Hepatocyte (in vitro differentiated cells): Measurements from ENCODE around the gene ZSWIM4. TPM values are rescaled to one million over a fixed set of nuclear protein-coding genes. Genes with fewer than 3 reads are reported as not detected.

Experiments
- DNase-seq: peaks from one replicate; pipeline ENCODE4 v3.0.0-alpha.2; 2016; ENCODE audit warnings: low spot score
- H2AFZ ChIP-seq: fragments of 200-600 bp; sonication (generic); 2 replicates; pipeline ENCODE4 v1.6.0; 2016; ENCODE audit warnings: antibody characterized with exemption, mild to moderate bottlenecking
- H3K27ac ChIP-seq: fragments of 200-600 bp; sonication (generic); 2 replicates; pipeline ENCODE4 v1.5.1; 2016; ENCODE audit warnings: mild to moderate bottlenecking
- H3K27me3 ChIP-seq: fragments of 200-600 bp; sonication (generic); 2 replicates; pipeline ENCODE4 v1.6.1; 2016
- H3K36me3 ChIP-seq: fragments of 200-600 bp; sonication (generic); replicated peaks from 2 replicates; pipeline ENCODE4 v1.5.1; 2016; ENCODE audit warnings: low read depth; ENCODE audit not compliant: insufficient read depth
- H3K4me1 ChIP-seq: fragments of 200-600 bp; sonication (generic); 2 replicates; pipeline ENCODE4 v1.5.1; 2016; ENCODE audit warnings: mild to moderate bottlenecking, moderate library complexity; ENCODE audit not compliant: insufficient read depth
- H3K4me2 ChIP-seq: fragments of 200-600 bp; sonication (generic); 2 replicates; pipeline ENCODE4 v1.6.0; 2016
- H3K4me3 ChIP-seq: fragments of 200-600 bp; sonication (generic); 2 replicates; pipeline ENCODE4 v1.5.1; 2016; ENCODE audit warnings: mild to moderate bottlenecking
- H3K79me2 ChIP-seq: fragments of 200-600 bp; sonication (generic); 2 replicates; pipeline ENCODE4 v1.6.0; 2017; ENCODE audit warnings: mild to moderate bottlenecking
- H3K9me2 ChIP-seq: fragments of 200-600 bp; sonication (generic); replicated peaks from 2 replicates; pipeline ENCODE4 v1.6.0; 2017; ENCODE audit warnings: mild to moderate bottlenecking; ENCODE audit not compliant: insufficient read depth
- H3K9me3 ChIP-seq: fragments of 200-600 bp; sonication (generic); 2 replicates; pipeline ENCODE4 v1.5.1; 2016; ENCODE audit warnings: low read depth, mild to moderate bottlenecking
- H4K20me1 ChIP-seq: fragments of 200-600 bp; sonication (generic); 2 replicates; pipeline ENCODE4 v1.6.0; 2016; ENCODE audit warnings: mild to moderate bottlenecking; ENCODE audit not compliant: insufficient read depth, poor library complexity, severe bottlenecking
- CTCF ChIP-seq: fragments of 200-600 bp; sonication (generic); IDR thresholded peaks from 2 replicates; pipeline ENCODE4 v1.5.1; 2016; ENCODE audit warnings: antibody characterized with exemption, mild to moderate bottlenecking; ENCODE audit not compliant: poor library complexity
- EZH2 ChIP-seq: fragments of 200-600 bp; sonication (generic); IDR thresholded peaks from 2 replicates; pipeline ENCODE4 v1.6.1; 2016; ENCODE audit warnings: antibody characterized with exemption, mild to moderate bottlenecking, borderline replicate concordance
- EZH2phosphoT487 ChIP-seq: fragments of 200-600 bp; sonication (generic); IDR thresholded peaks from one replicate; pipeline ENCODE4 v1.6.1; 2018; ENCODE audit warnings: antibody characterized with exemption, mild to moderate bottlenecking, low read depth, moderate library complexity; ENCODE audit not compliant: unreplicated experiment, severe bottlenecking
- WGBS: methylation state at CpG from one replicate; pipeline ENCODE4 v1.1.6; 2016; ENCODE audit warnings: low lambda C conversion rate; ENCODE audit errors: missing lambda C conversion rate; 5-methylcytosine and 5-hydroxymethylcytosine counted together
- polyA plus RNA-seq: library from polyadenylated mRNA; unstranded; fragments of >200 nt; fragmentation: Nextera tagmentation; extraction: Ambion mirVana; gene quantifications from 2 replicates; pipeline ENCODE4 v1.2.1, GENCODE V29; 2016
- total RNA-seq: library from RNA; depleted of rRNA; stranded (reverse); fragments of >200 nt; gene quantifications from 2 replicates; pipeline ENCODE4 v1.2.3, GENCODE V29; 2014

ZSWIM4 gene
- total and polyA plus RNA-seq, 2 experiments from 2014 or later, result 3.5 to 3.7 TPM

GRCh38 chr19:13833330-13834243, 38.3 kb downstream of the ZSWIM4 start:
- Histone ChIP-seq H3K9me2 (no peaks in the 10 kb centered on the region), H3K27ac (peak overlapping the region; percentile 57), H3K36me3 (no peaks in the 10 kb centered on the region), H3K4me1 (peaks cover 6% of the 10 kb centered on the region), H3K27me3 (no peaks in the 10 kb centered on the region), H3K9me3 (no peaks in the 10 kb centered on the region), H3K4me3 (peak overlapping the region; percentile 14), H4K20me1 (peaks cover 45% of the 10 kb centered on the region), H2AFZ (no peak overlapping the region), H3K4me2 (peak overlapping the region; percentile 76), H3K79me2 (peaks cover 31% of the 10 kb centered on the region)
- WGBS, result 11% methylated on average over 56 of the region's 59 CpGs
- TF ChIP-seq CTCF (peak; percentile 40), EZH2phosphoT487 (no peak)
- peak; percentile 96 for DNase-seq

- no peaks in the 10 kb centered on the region for H3K9me3 ChIP-seq
- H3K27ac ChIP-seq, result peak overlapping the region; percentile 57
- no peak for TF ChIP-seq CTCF
- TF ChIP-seq EZH2, result no peak
- no peak for TF ChIP-seq EZH2phosphoT487
- H3K9me2 ChIP-seq, result no peaks in the 10 kb centered on the region
- H4K20me1 ChIP-seq, result peaks cover 54% of the 10 kb centered on the region
- no peak overlapping the region for H3K4me3 ChIP-seq
- H3K4me2 ChIP-seq, result peak overlapping the region; percentile 76
- DNase-seq, result peak; percentile 51
- H3K79me2 ChIP-seq, result peaks cover 40% of the 10 kb centered on the region
- H2AFZ ChIP-seq, result no peak overlapping the region
- peaks cover 15% of the 10 kb centered on the region for H3K4me1 ChIP-seq
- H3K27me3 ChIP-seq, result no peaks in the 10 kb centered on the region
- WGBS, result 75% methylated on average over 14 of the region's 14 CpGs
- H3K36me3 ChIP-seq, result no peaks in the 10 kb centered on the region
Measured at GRCh38 chr19:13834244-13835069, 39.2 kb downstream of the ZSWIM4 start.

- H3K79me2 ChIP-seq, result peaks cover 56% of the 10 kb centered on the region
- peaks cover 31% of the 10 kb centered on the region for H3K4me1 ChIP-seq
- H3K9me2 ChIP-seq, result no peaks in the 10 kb centered on the region
- WGBS, result 84% methylated on average over 21 of the region's 21 CpGs
- peak overlapping the region; percentile 42 for H3K27ac ChIP-seq
- no peak overlapping the region for H3K4me3 ChIP-seq
- no peak for DNase-seq
- no peak for TF ChIP-seq CTCF
- TF ChIP-seq EZH2phosphoT487, result no peak
- TF ChIP-seq EZH2, result no peak
- no peak overlapping the region for H3K4me2 ChIP-seq
- peaks cover 70% of the 10 kb centered on the region for H4K20me1 ChIP-seq
- no peak overlapping the region for H2AFZ ChIP-seq
- no peaks in the 10 kb centered on the region for H3K27me3 ChIP-seq
- no peaks in the 10 kb centered on the region for H3K9me3 ChIP-seq
- H3K36me3 ChIP-seq, result no peaks in the 10 kb centered on the region
Measured at GRCh38 chr19:13835791-13836723, 40.8 kb downstream of the ZSWIM4 start.
